Activated CD8-positive, alpha-beta T cell treated with anti-CD3 and anti-CD28 coated beads, Interleukin-2, amount 10 ng/mL, durations not matched to agents 7 days and 5 days (primary cell): ENCODE data around the gene PLEK. TPM values are rescaled to one million over a fixed set of nuclear protein-coding genes. Genes with fewer than 3 reads are reported as not detected.
"Not testable (repeated sequence)": the region's sequence is repeated elsewhere in the genome, so short reads cannot be mapped to it uniquely, and the experiment has no call there.

Source experiments
- ATAC-seq: fragments of 150-1000 bp; cut with Tn5 transposase; one replicate; pipeline ENCODE4 v1.10.0; 2021; ENCODE audit warnings: moderate library complexity
- CTCF ChIA-PET: fragments of 350-600 bp; sonication (Branson Sonifier 250); formaldehyde crosslinking; loops from one replicate; lab custom pipeline; 2021; ENCODE audit warnings: antibody characterized with exemption; lab: Charles Lee
- POLR2A ChIA-PET: fragments of 350-600 bp; sonication (Branson Sonifier 250); formaldehyde crosslinking; loops from one replicate; lab custom pipeline; 2021; ENCODE audit warnings: antibody characterized with exemption; lab: Charles Lee
- DNase-seq: peaks from one replicate; pipeline ENCODE4 v3.0.0-alpha.2; 2020
- H3K27ac Mint-ChIP-seq: one replicate; pipeline ENCODE4 v1.8.0; 2021; ENCODE audit warnings: mild to moderate bottlenecking, mixed read lengths
- H3K27me3 Mint-ChIP-seq: one replicate; pipeline ENCODE4 v1.8.0; 2021; ENCODE audit warnings: low read depth, mixed read lengths
- H3K36me3 Mint-ChIP-seq: one replicate; pipeline ENCODE4 v1.8.0; 2021; ENCODE audit warnings: low read depth, mixed read lengths
- H3K4me1 Mint-ChIP-seq: one replicate; pipeline ENCODE4 v1.8.0; 2021; ENCODE audit warnings: low read depth, mixed read lengths
- H3K4me3 Mint-ChIP-seq: one replicate; pipeline ENCODE4 v1.8.0; 2021; ENCODE audit warnings: mild to moderate bottlenecking, mixed read lengths
- H3K9me3 Mint-ChIP-seq: one replicate; pipeline ENCODE4 v1.8.0; 2022; ENCODE audit warnings: mixed read lengths; ENCODE audit not compliant: insufficient read depth
- total RNA-seq, 2 experiments: library from RNA; stranded (reverse); gene quantifications; one replicate each; pipeline ENCODE4 v1.2.3, GENCODE V29; 2021

The PLEK gene
- total RNA-seq, 2 experiments from 2014 or later: 4.5 to 4.7 TPM

DNA sequence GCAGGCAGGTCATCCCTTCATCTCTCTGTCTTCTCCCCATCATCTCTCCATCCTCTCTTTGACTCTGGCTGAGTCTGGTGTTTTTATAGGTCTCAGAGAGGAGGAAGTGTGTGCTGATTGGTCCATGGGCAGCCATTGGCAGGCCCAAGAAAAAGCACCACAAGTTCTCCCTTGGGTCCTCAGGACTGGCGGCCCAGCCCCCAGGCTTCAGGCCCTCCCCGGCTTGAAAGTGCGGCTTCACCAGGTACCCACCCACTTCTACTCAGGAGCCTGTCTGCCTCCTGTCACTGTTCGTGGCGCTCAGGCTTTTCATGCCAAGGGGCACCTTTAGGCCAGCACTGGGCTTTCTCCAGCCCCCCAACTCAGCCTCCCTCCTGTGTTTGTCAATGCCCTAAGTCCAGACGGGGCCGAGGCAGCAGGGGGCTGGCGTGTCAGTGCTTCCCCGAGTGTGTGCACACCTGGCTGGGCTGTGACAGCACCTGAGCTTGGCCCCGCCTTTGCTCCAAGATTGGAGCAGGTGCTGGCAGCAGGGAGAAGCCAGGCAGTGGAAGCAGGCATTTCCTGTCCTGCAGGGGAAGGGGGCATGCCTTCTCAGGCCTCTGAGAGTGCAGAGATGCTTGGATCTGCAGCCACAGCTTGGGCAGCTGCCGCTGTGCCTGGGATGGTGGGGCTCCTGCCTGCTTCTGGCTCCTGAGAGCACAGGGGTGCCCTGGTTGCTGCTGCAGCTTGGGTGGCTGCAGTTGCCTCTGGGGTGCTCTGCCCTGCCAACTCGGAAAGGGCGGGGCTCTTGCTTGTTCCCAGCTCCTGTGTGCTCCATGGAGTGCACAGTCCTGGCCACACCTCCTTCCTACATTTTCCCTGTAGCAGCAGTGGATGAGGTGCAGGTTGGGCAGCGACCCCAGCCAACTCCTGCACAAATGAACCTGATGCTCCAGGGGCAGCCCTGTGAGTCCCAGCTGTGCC is 67.9 kb downstream of the PLEK start:
- no peaks in the 10 kb centered on the region for H3K9me3 Mint-ChIP-seq
- H3K27me3 Mint-ChIP-seq: peaks cover 2% of the 10 kb centered on the region
- DNase-seq (no peak), ATAC-seq (no peak)
- ChIA-PET CTCF (interaction anchor here (2.6 kb wide), 1 partner anchor 9 kb away, joined by 12 read pairs; no protein-coding TSS in a partner anchor), POLR2A (interaction anchor here (0.5 kb wide), 1 partner anchor 124 kb away, joined by 3 read pairs; no protein-coding TSS in a partner anchor)
- H3K4me3 Mint-ChIP-seq: no peak overlapping the region
- no peaks in the 10 kb centered on the region for H3K4me1 Mint-ChIP-seq
- H3K27ac Mint-ChIP-seq: no peak overlapping the region
- H3K36me3 Mint-ChIP-seq: no peaks in the 10 kb centered on the region

DNA sequence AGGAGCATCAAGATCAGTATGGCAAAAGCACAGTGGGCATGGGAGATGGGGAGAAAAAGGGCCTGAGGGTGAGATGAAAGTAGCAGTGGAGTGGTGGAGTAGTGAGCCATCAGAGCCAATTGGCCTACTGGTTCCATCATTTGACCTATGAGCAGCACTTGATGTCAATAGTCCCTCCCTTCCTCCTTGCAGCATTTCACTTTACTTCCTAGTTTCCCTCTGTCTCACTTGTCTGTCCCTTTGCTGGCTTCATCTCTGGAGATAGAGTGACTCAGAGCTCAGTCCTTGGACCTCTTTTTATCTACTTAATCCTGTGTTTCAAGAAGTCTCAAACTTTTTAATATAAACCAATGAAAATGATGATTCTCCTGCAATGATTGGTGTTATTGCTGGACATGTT is 69.9 kb downstream of the PLEK start:
- no peak overlapping the region for H3K27ac Mint-ChIP-seq
- no peak overlapping the region for H3K4me3 Mint-ChIP-seq
- ATAC-seq (no peak), DNase-seq (no peak)
- no peaks in the 10 kb centered on the region for H3K36me3 Mint-ChIP-seq
- H3K9me3 Mint-ChIP-seq: no peaks in the 10 kb centered on the region
- H3K4me1 Mint-ChIP-seq: no peaks in the 10 kb centered on the region
- ChIA-PET POLR2A (no interaction called here), CTCF (no interaction called here)
- peaks cover 5% of the 10 kb centered on the region for H3K27me3 Mint-ChIP-seq

GRCh38 chr2:68435615-68436014 is 70.5 kb downstream of the PLEK start:
- Mint-ChIP-seq H3K27ac (no peak overlapping the region), H3K27me3 (peaks cover 5% of the 10 kb centered on the region), H3K4me1 (peaks cover under 1% of the 10 kb centered on the region), H3K36me3 (no peaks in the 10 kb centered on the region), H3K4me3 (no peak overlapping the region), H3K9me3 (no peaks in the 10 kb centered on the region)
- ChIA-PET CTCF (interaction anchor here (0.8 to 1.3 kb wide), 2 partner anchors 74 to 199 kb away, joined by 3 to 6 read pairs; no protein-coding TSS in a partner anchor), POLR2A (no interaction called here)
- no peak for DNase-seq
- no peak for ATAC-seq

GRCh38 chr2:68436270-68436669 is 71.2 kb downstream of the PLEK start:
- no peaks in the 10 kb centered on the region for H3K9me3 Mint-ChIP-seq
- H3K4me3 Mint-ChIP-seq: no peak overlapping the region
- peaks cover 5% of the 10 kb centered on the region for H3K27me3 Mint-ChIP-seq
- CTCF ChIA-PET: interaction anchor here (0.7 to 1.5 kb wide), 4 partner anchors 9 to 200 kb away, joined by 3 to 6 read pairs (median 3); no protein-coding TSS in a partner anchor
- H3K27ac Mint-ChIP-seq: no peak overlapping the region
- no peak for ATAC-seq
- peaks cover 5% of the 10 kb centered on the region for H3K4me1 Mint-ChIP-seq
- POLR2A ChIA-PET: no interaction called here
- no peak for DNase-seq
- H3K36me3 Mint-ChIP-seq: no peaks in the 10 kb centered on the region

DNA sequence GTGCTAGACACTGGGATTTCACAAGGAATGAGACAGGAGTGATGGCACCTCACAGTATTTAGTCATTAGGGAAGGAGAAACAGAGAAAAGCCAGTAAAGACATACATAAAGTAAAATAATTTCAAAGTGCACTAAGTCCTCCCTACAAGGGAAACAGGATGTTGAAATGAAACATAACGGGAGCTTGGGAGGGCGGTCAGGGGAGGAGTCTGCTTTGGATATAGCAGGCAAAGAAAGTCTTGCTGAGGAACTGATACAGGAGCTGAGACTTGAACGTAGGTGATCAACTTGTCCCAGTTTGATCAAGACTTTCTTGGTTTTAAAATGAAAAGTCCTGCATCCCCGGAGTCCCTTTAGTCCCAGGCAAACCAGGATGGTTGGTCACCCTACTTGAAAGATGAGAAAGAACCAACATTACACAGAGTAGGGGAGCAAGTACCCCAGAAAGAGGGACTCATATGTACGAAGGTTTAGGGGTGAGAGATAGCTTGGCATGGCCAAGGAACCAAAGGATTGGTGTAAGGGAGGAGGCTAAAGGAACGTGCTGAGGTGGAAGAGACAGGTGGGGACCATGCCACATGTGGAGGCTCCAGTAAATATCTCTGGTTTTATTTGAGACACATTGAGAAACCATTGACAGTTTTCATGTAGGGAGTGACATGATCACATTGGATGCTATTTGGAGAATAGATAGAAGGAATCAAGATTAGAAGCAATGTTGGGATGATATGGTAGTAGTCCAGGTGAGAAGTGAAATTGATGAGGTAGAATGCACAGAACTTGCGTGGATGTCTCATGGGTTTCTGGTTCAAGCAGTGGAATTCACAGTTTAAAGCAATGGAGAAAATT is 73.6 kb downstream of the PLEK start:
- ATAC-seq: no peak
- Mint-ChIP-seq H3K27ac (no peak overlapping the region), H3K4me1 (peaks cover 10% of the 10 kb centered on the region), H3K9me3 (no peaks in the 10 kb centered on the region), H3K4me3 (no peak overlapping the region), H3K36me3 (no peaks in the 10 kb centered on the region), H3K27me3 (peaks cover 8% of the 10 kb centered on the region)
- ChIA-PET POLR2A (no interaction called here), CTCF (interaction anchor here (1.3 to 5.2 kb wide), 2 partner anchors 25 to 77 kb away, joined by 3 to 72 read pairs; no protein-coding TSS in a partner anchor)
- no peak for DNase-seq

GRCh38 chr2:68441179-68441993 is 76.3 kb downstream of the PLEK start:
- Mint-ChIP-seq H3K4me1 (peaks cover 10% of the 10 kb centered on the region), H3K9me3 (no peaks in the 10 kb centered on the region), H3K27me3 (peaks cover 10% of the 10 kb centered on the region), H3K36me3 (no peaks in the 10 kb centered on the region), H3K4me3 (no peak overlapping the region), H3K27ac (peak overlapping the region; percentile 18)
- ChIA-PET CTCF (interaction anchor here (0.7 to 5.2 kb wide), 49 partner anchors 9 to 466 kb away, joined by 3 to 72 read pairs (median 5); partner anchors contain the start of genes APLF, FBXO48 and PLEK), POLR2A (interaction anchor here (0.5 to 1.1 kb wide), 3 partner anchors 53 to 80 kb away, joined by 3 to 6 read pairs (median 5); no protein-coding TSS in a partner anchor)
- ATAC-seq (peak; percentile 95), DNase-seq (peak; percentile 91)

DNA sequence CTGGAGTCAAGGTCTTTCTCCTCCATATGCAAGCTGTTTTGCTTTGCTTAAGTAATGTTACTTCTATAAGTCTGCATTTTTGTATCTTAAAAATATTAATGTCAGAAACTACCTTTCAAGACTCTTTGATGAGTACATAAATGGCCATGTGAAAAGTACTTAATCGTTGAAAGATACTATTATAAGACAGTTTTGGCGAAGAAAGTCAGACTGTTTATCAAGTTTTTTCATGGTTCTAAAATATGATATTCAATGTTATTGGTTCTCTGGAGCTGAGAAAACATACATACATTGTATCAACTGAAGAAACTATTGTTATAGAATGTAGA is 76.9 kb downstream of the PLEK start:
- ATAC-seq (no peak), DNase-seq (no peak)
- Mint-ChIP-seq H3K36me3 (no peaks in the 10 kb centered on the region), H3K4me1 (peaks cover 10% of the 10 kb centered on the region), H3K4me3 (no peak overlapping the region), H3K9me3 (no peaks in the 10 kb centered on the region), H3K27me3 (peaks cover 10% of the 10 kb centered on the region), H3K27ac (no peak overlapping the region)
- POLR2A ChIA-PET: interaction anchor here (0.8 to 1.1 kb wide), 2 partner anchors 54 to 81 kb away, joined by 3 to 5 read pairs; no protein-coding TSS in a partner anchor
- CTCF ChIA-PET: interaction anchor here (0.7 to 5.2 kb wide), 41 partner anchors 10 to 466 kb away, joined by 3 to 72 read pairs (median 6); partner anchors contain the start of genes APLF, FBXO48 and PLEK

GRCh38 chr2:68446425-68446824 is 81.3 kb downstream of the PLEK start:
- POLR2A ChIA-PET, H3K36me3 Mint-ChIP-seq, CTCF ChIA-PET, H3K27ac Mint-ChIP-seq, H3K27me3 Mint-ChIP-seq, H3K4me3 Mint-ChIP-seq, H3K4me1 Mint-ChIP-seq, DNase-seq, H3K9me3 Mint-ChIP-seq, ATAC-seq: not testable (repeated sequence)

Other genes starting within 250 kb of the PLEK start
- gene PNO1, start 207.4 kb upstream of the PLEK start, total RNA-seq: 10 to 100 TPM; 12.3 to 13.3 TPM
- 10 to 100 TPM; 67.6 to 71.8 TPM for gene PPP3R1, start 112.8 kb upstream of the PLEK start, total RNA-seq
- not detected for gene CNRIP1, start 45.3 kb upstream of the PLEK start, total RNA-seq
- 1 to 10 TPM; 2.4 to 2.6 TPM for gene FBXO48, start 102.0 kb downstream of the PLEK start, total RNA-seq
- 1 to 10 TPM; 2.2 to 2.6 TPM for gene APLF, start 102.3 kb downstream of the PLEK start, total RNA-seq